ENCODE results near the gene KLHL3. TPM values are rescaled to one million over a fixed set of nuclear protein-coding genes. Genes with fewer than 3 reads are reported as not detected.

Gene KLHL3
- total RNA-seq, 1 donor from 2014 or later = 35.1 TPM

GRCh38 chr5:137603891-137604290 lies 132.0 kb downstream of the KLHL3 start:
- intact Hi-C loops (cut with DNase I) = loop anchor here (10.0 kb wide), 1 partner anchor 279 kb away; no protein-coding TSS in a partner anchor
- no peak for DNase-seq (ENCODE audit: low spot score)

GRCh38 chr5:137603356-137603755 lies 132.5 kb downstream of the KLHL3 start:
- intact Hi-C loops (cut with DNase I) = loop anchor here (10.0 kb wide), 1 partner anchor 279 kb away; no protein-coding TSS in a partner anchor
- no peak for DNase-seq (ENCODE audit: low spot score)

- intact Hi-C loops (cut with DNase I) = loop anchor here (10.0 kb wide), 1 partner anchor 278 kb away; no protein-coding TSS in a partner anchor
- DNase-seq (ENCODE audit: low spot score) = no peak
Observed at GRCh38 chr5:137602721-137603273, 133.1 kb downstream of the KLHL3 start.

- DNase-seq (ENCODE audit: low spot score) = no peak
- intact Hi-C loops (cut with DNase I) = loop anchor here (10.0 kb wide), 1 partner anchor 276 kb away; no protein-coding TSS in a partner anchor
Observed at GRCh38 chr5:137600721-137601360, 135.0 kb downstream of the KLHL3 start.

- intact Hi-C loops (cut with DNase I) = no loop called here
- no peak for DNase-seq (ENCODE audit: low spot score)
Observed at GRCh38 chr5:137599457-137599856, 136.4 kb downstream of the KLHL3 start.

GRCh38 chr5:137598399-137598798 lies 137.5 kb downstream of the KLHL3 start:
- intact Hi-C loops (cut with DNase I) = no loop called here
- DNase-seq (ENCODE audit: low spot score) = no peak

- no peak for DNase-seq (ENCODE audit: low spot score)
- intact Hi-C loops (cut with DNase I) = no loop called here
Observed at GRCh38 chr5:137596941-137597340, 138.9 kb downstream of the KLHL3 start.

GRCh38 chr5:137595396-137596079 lies 140.4 kb downstream of the KLHL3 start:
- intact Hi-C loops (cut with DNase I) = no loop called here

GRCh38 chr5:137594717-137595116 lies 141.2 kb downstream of the KLHL3 start:
- intact Hi-C loops (cut with DNase I) = no loop called here
- DNase-seq (ENCODE audit: low spot score) = no peak

More at GRCh38 chr5:137595396-137596079, 140.4 kb downstream of the KLHL3 start:
- DNase-seq (ENCODE audit: low spot score) = no peak

GRCh38 chr5:137592317-137592716 lies 143.6 kb downstream of the KLHL3 start:
- intact Hi-C loops (cut with DNase I) = no loop called here
- DNase-seq (ENCODE audit: low spot score) = no peak

- no peak for DNase-seq (ENCODE audit: low spot score)
- intact Hi-C loops (cut with DNase I) = no loop called here
Observed at GRCh38 chr5:137589185-137589584, 146.7 kb downstream of the KLHL3 start.

GRCh38 chr5:137587919-137588318 lies 148.0 kb downstream of the KLHL3 start:
- intact Hi-C loops (cut with DNase I) = no loop called here
- DNase-seq (ENCODE audit: low spot score) = no peak

GRCh38 chr5:137584262-137584661 lies 151.6 kb downstream of the KLHL3 start:
- intact Hi-C loops (cut with DNase I) = no loop called here
- DNase-seq (ENCODE audit: low spot score) = no peak

- no peak for DNase-seq (ENCODE audit: low spot score)
- intact Hi-C loops (cut with DNase I) = no loop called here
Observed at GRCh38 chr5:137583129-137583528, 152.8 kb downstream of the KLHL3 start.

GRCh38 chr5:137582218-137582617 lies 153.7 kb downstream of the KLHL3 start:
- intact Hi-C loops (cut with DNase I) = no loop called here
- DNase-seq (ENCODE audit: low spot score) = no peak

- intact Hi-C loops (cut with DNase I) = no loop called here
- DNase-seq (ENCODE audit: low spot score) = no peak
Observed at GRCh38 chr5:137581776-137582175, 154.1 kb downstream of the KLHL3 start.

GRCh38 chr5:137580030-137580429 lies 155.9 kb downstream of the KLHL3 start:
- no peak for DNase-seq (ENCODE audit: low spot score)
- intact Hi-C loops (cut with DNase I) = no loop called here

GRCh38 chr5:137575847-137576246 lies 160.0 kb downstream of the KLHL3 start:
- DNase-seq (ENCODE audit: low spot score) = no peak

GRCh38 chr5:137575211-137575610 lies 160.7 kb downstream of the KLHL3 start:
- intact Hi-C loops (cut with DNase I) = no loop called here
- DNase-seq (ENCODE audit: low spot score) = no peak

More at GRCh38 chr5:137575847-137576246, 160.0 kb downstream of the KLHL3 start:
- intact Hi-C loops (cut with DNase I) = no loop called here

GRCh38 chr5:137573376-137573775 lies 162.5 kb downstream of the KLHL3 start:
- intact Hi-C loops (cut with DNase I) = no loop called here
- no peak for DNase-seq (ENCODE audit: low spot score)
